ENCODE results near the gene LPIN1. TPM values are rescaled to one million over a fixed set of nuclear protein-coding genes. Genes with fewer than 3 reads are reported as not detected.

Gene LPIN1
- total and polyA plus RNA-seq, 8 donors: 16.4 to 47.2 (median 20.9) TPM

- no peak for DNase-seq
Observed at GRCh38 chr2:11766016-11766415, 19.6 kb downstream of the LPIN1 start.

GRCh38 chr2:11767779-11768178 is 21.3 kb downstream of the LPIN1 start:
- DNase-seq (no peak), ATAC-seq (no peak)
- no peaks in the 10 kb centered on the region for H3K9me3 ChIP-seq
- peaks cover 0 to 3% of the 10 kb centered on the region in 2 donors for H3K4me1 ChIP-seq
- TF ChIP-seq CTCF (IDR thresholded peaks at IDR 0.05): no peak
- H3K27me3 ChIP-seq: no peaks in the 10 kb centered on the region
- peaks cover 0 to 80% of the 10 kb centered on the region in 2 donors for H3K36me3 ChIP-seq
- no peak overlapping the region for H3K4me3 ChIP-seq
- H3K27ac ChIP-seq: no peak overlapping the region
- intact Hi-C loops (cut with DNase I): no loop called here

More at GRCh38 chr2:11766016-11766415, 19.6 kb downstream of the LPIN1 start:
- Histone ChIP-seq H3K36me3 (peaks cover 0 to 64% of the 10 kb centered on the region in 2 donors), H3K27ac (no peak overlapping the region), H3K4me3 (no peak overlapping the region), H3K27me3 (no peaks in the 10 kb centered on the region), H3K4me1 (peaks cover 0 to 7% of the 10 kb centered on the region in 2 donors), H3K9me3 (no peaks in the 10 kb centered on the region)
- no peak for ATAC-seq
- TF ChIP-seq CTCF (IDR thresholded peaks at IDR 0.05): no peak
- intact Hi-C loops (cut with DNase I): no loop called here

- Histone ChIP-seq H3K4me3 (no peak overlapping the region), H3K27me3 (no peaks in the 10 kb centered on the region), H3K27ac (no peak overlapping the region), H3K9me3 (no peaks in the 10 kb centered on the region), H3K36me3 (peaks cover 0 to 84% of the 10 kb centered on the region in 2 donors), H3K4me1 (no peaks in the 10 kb centered on the region)
- DNase-seq (no peak), ATAC-seq (no peak)
- no peak for TF ChIP-seq CTCF (IDR thresholded peaks at IDR 0.05)
- intact Hi-C loops (cut with DNase I): no loop called here
Observed at GRCh38 chr2:11768946-11769345, 22.5 kb downstream of the LPIN1 start.

GRCh38 chr2:11769516-11769915 is 23.1 kb downstream of the LPIN1 start:
- H3K27ac ChIP-seq: no peak overlapping the region
- peaks cover 0 to 89% of the 10 kb centered on the region in 2 donors for H3K36me3 ChIP-seq
- ATAC-seq (no peak), DNase-seq (no peak)
- no peaks in the 10 kb centered on the region for H3K4me1 ChIP-seq
- TF ChIP-seq CTCF (IDR thresholded peaks at IDR 0.05): no peak
- H3K4me3 ChIP-seq: no peak overlapping the region
- H3K27me3 ChIP-seq: no peaks in the 10 kb centered on the region
- intact Hi-C loops (cut with DNase I): no loop called here
- no peaks in the 10 kb centered on the region for H3K9me3 ChIP-seq

- peaks cover 0 to 94% of the 10 kb centered on the region in 2 donors for H3K36me3 ChIP-seq
- ATAC-seq: no peak
Observed at GRCh38 chr2:11770531-11771188, 24.2 kb downstream of the LPIN1 start.

More at GRCh38 chr2:11770531-11771188, 24.2 kb downstream of the LPIN1 start:
- Histone ChIP-seq H3K27me3 (no peaks in the 10 kb centered on the region), H3K4me1 (no peaks in the 10 kb centered on the region), H3K27ac (no peak overlapping the region), H3K4me3 (no peak overlapping the region), H3K9me3 (no peaks in the 10 kb centered on the region)
- intact Hi-C loops (cut with DNase I): loop anchor here in 1 of 2 donors (10.0 kb wide), 1 partner anchor 76 kb away; no protein-coding TSS in a partner anchor
- no peak for TF ChIP-seq CTCF (IDR thresholded peaks at IDR 0.05)
- no peak for DNase-seq
